ENCODE measurements around the gene TPM2. TPM values are rescaled to one million over a fixed set of nuclear protein-coding genes. Genes with fewer than 3 reads are reported as not detected.

TPM2 gene
- polyA plus RNA-seq, 1 of the 3 experiments (the other 2 are of a cell fraction), result 620 TPM

DNA sequence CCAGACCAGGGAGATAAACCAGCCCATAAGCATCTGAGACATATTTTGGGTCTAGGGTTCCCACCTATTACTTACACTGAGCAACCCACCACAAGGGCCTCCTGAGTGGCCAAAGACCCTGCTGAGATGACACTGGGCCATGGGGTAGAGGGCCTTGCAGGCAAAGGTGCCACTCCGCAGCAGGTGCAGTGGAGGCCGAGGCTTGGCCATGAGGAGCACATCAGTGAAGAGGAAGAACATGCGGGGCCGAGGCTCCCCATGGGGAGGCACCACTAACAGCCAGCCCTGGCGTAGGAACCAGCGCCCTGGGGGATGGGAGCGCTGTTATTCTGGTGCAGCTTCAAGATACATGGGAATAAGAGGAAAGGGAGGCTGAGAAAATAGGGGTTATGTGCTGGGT lies 27.3 kb downstream of the TPM2 start:
- Histone ChIP-seq H3K9me3 (no peaks in the 10 kb centered on the region), H3K27ac (ENCODE audit: low read depth in 2 of 2, low read length in 1 of 2) (no peak overlapping the region; a peak in 1 of 4 replicates), H3F3A (replicated peaks; ENCODE audit: insufficient read depth) (peaks cover 31% of the 10 kb centered on the region), H3K36me3 (replicated peaks in 1 of 2; ENCODE audit: control insufficient read depth in 1 of 2, insufficient read depth in 2 of 2, low read length in 1 of 2) (peaks cover 0 to 11% of the 10 kb centered on the region in 2 experiments), H3K27me3 (ENCODE audit: insufficient read depth) (no peaks in the 10 kb centered on the region), H3K4me3 (ENCODE audit: low read depth in 2 of 2, low read length in 1 of 2) (no peak overlapping the region), H3K9ac (no peak overlapping the region), H3K79me2 (ENCODE audit: insufficient read depth) (peaks cover 36% of the 10 kb centered on the region), H4K20me1 (ENCODE audit: insufficient read depth) (no peaks in the 10 kb centered on the region), H3K4me2 (no peak overlapping the region), H3K4me1 (ENCODE audit: control insufficient read depth in 1 of 2, insufficient read depth in 2 of 2, low read depth in 1 of 2, low read length in 1 of 2) (peaks cover 0 to 19% of the 10 kb centered on the region in 2 experiments; a peak in 1 of 4 replicates), H2AFZ (ENCODE audit: low read depth) (no peak overlapping the region), H3K9me2 (no peaks in the 10 kb centered on the region)
- 99% methylated on average over 5 of the region's 7 CpGs for WGBS (ENCODE audit: low lambda C conversion rate)
- POLR2A ChIA-PET, result interaction anchor here (0.7 kb wide), 1 partner anchor 42 kb away, joined by 3 read pairs; no protein-coding TSS in a partner anchor
- CTCF ChIA-PET, result interaction anchor here (2.4 kb wide), 1 partner anchor 34 kb away, joined by 11 read pairs; no protein-coding TSS in a partner anchor
- DNase-seq, result no peak
- TF ChIP-seq GATA2 (CRISPR knock-in tag; IDR thresholded peaks at IDR 0.05) (no peak), SMC3 (IDR thresholded peaks at IDR 0.05; ENCODE audit: low read depth, low read length) (no peak), RFX5 (IDR thresholded peaks at IDR 0.05; ENCODE audit: low read length) (no peak), GABPA (IDR thresholded peaks at IDR 0.05; ENCODE audit: low read depth) (no peak), RXRA (IDR thresholded peaks at IDR 0.05; ENCODE audit: borderline replicate concordance, low read depth) (no peak), FOXJ3 (CRISPR knock-in tag; IDR thresholded peaks at IDR 0.05) (no peak), EZH2phosphoT487 (IDR thresholded peaks at IDR 0.05; ENCODE audit: borderline replicate concordance, low read depth) (no peak), RCOR1 (IDR thresholded peaks at IDR 0.05; ENCODE audit: low read length) (no peak), NRF1 (IDR thresholded peaks at IDR 0.05; ENCODE audit: low read depth, low read length) (no peak), MAX (IDR thresholded peaks at IDR 0.05; ENCODE audit: low read depth) (no peak), POLR2AphosphoS5 (IDR thresholded peaks at IDR 0.05; ENCODE audit: low read depth, low read length) (no peak), CHD2 (IDR thresholded peaks at IDR 0.05; ENCODE audit: low read length, partially characterized antibody) (no peak), FOXM1 (IDR thresholded peaks at IDR 0.05; ENCODE audit: low read depth) (no peak)

DNA sequence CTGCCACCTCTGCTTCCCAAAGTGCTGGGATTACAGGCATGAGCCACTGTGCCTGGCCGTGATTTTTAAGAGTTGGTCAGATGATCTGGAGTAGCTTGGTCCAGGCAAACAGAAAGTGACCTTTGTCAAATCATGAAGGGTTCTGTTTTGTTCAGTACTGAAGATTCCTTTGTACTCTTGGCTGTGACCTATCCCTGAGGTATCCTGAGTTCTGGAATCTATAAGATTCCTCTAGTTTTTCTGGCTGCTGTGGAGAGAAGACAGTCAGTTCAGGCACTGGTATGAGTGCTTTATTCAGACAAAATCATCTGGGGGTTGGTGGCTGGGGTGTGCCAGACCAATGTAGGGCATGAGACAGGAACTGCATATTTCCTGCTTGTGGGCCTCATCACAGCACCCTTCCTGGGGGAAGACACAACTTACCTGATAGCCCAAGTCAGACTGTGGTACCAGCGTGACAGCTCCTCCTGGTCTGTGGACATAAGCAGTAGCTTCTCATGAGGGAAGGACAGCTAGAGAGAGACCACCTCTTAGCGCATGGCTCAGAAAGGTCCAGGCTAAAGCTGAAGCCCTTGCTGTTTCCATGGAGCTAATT lies 27.9 kb downstream of the TPM2 start:
- Histone ChIP-seq H3K9me3 (no peaks in the 10 kb centered on the region), H3K79me2 (ENCODE audit: insufficient read depth) (peaks cover 36% of the 10 kb centered on the region), H3K27ac (ENCODE audit: low read depth in 2 of 2, low read length in 1 of 2) (peak overlapping the region in 1 of 2 experiments; percentile 22; a peak in 1 of 4 replicates), H3K36me3 (replicated peaks in 1 of 2; ENCODE audit: control insufficient read depth in 1 of 2, insufficient read depth in 2 of 2, low read length in 1 of 2) (peaks cover 0 to 11% of the 10 kb centered on the region in 2 experiments), H3K27me3 (ENCODE audit: insufficient read depth) (no peaks in the 10 kb centered on the region), H3K9me2 (no peaks in the 10 kb centered on the region), H3F3A (replicated peaks; ENCODE audit: insufficient read depth) (peaks cover 36% of the 10 kb centered on the region), H3K4me3 (ENCODE audit: low read depth in 2 of 2, low read length in 1 of 2) (no peak overlapping the region), H3K4me2 (no peak overlapping the region), H3K9ac (no peak overlapping the region), H3K4me1 (ENCODE audit: control insufficient read depth in 1 of 2, insufficient read depth in 2 of 2, low read depth in 1 of 2, low read length in 1 of 2) (peaks cover 0 to 23% of the 10 kb centered on the region in 2 experiments; a peak in 1 of 4 replicates), H4K20me1 (ENCODE audit: insufficient read depth) (no peaks in the 10 kb centered on the region), H2AFZ (ENCODE audit: low read depth) (no peak overlapping the region)
- whole genome bisulfite sequencing (ENCODE audit: low lambda C conversion rate), result 74% methylated on average over 3 of the region's 3 CpGs
- ChIA-PET CTCF (interaction anchor here (0.7 to 4.2 kb wide), 7 partner anchors 11 to 360 kb away, joined by 3 to 19 read pairs (median 4); partner anchors contain the start of genes CA9, CREB3 and TLN1), POLR2A (interaction anchor here (1.1 kb wide), 1 partner anchor 70 kb away, joined by 3 read pairs; the partner anchor contains the start of genes CREB3 and TLN1)
- no peak for TF ChIP-seq RXRA (IDR thresholded peaks at IDR 0.05; ENCODE audit: borderline replicate concordance, low read depth)
- no peak for DNase-seq

All from SK-N-SH (cell line).